K562 (cell line): ENCODE results near the gene TMED4. TPM values are rescaled to one million over a fixed set of nuclear protein-coding genes. Genes with fewer than 3 reads are reported as not detected.

ENCODE experiments used
- FOXA3 ChIP-seq, 2 experiments: fragments of 450-650 bp in 1 of 2; sonication (generic) in 1 of 2; formaldehyde crosslinking; IDR thresholded peaks in 1 of 2; conservative IDR thresholded peaks in 1 of 2; 2 replicates each; pipeline versions ENCODE4 v1.4.0 to v1.8.0; 2020 to 2022; ENCODE audit warnings: mild to moderate bottlenecking in 2 of 2, missing genetic modification reagents in 1 of 2
- FOXP4 ChIP-seq: sonication (generic); formaldehyde crosslinking; IDR thresholded peaks from 2 replicates; pipeline ENCODE4 v1.8.0; 2022; ENCODE audit warnings: mild to moderate bottlenecking, missing genetic modification reagents, borderline replicate concordance
- KDM1A ChIP-seq, 2 experiments: fragments of 450-650 bp; IDR thresholded peaks; 2 replicates each; pipeline ENCODE4 v1.6.1; 2016; ENCODE audit warnings: mild to moderate bottlenecking in 2 of 2
- POLR2B ChIP-seq: fragments of 450-650 bp; IDR thresholded peaks from 2 replicates; pipeline ENCODE4 v1.6.1; 2018; ENCODE audit warnings: low read depth; ENCODE audit not compliant: partially characterized antibody
- POLR2H ChIP-seq: IDR thresholded peaks from 2 replicates; pipeline ENCODE4 v1.6.1; 2016; ENCODE audit warnings: missing genetic modification characterization, low read depth, mild to moderate bottlenecking, control low read depth, missing compliant biosample characterization, moderate library complexity
- RB1 ChIP-seq: fragments of 450-650 bp; IDR thresholded peaks from 2 replicates; pipeline ENCODE4 v1.6.1; 2017; ENCODE audit warnings: low read depth, mild to moderate bottlenecking
- REST ChIP-seq, 2 experiments: fragments of 450-650 bp; formaldehyde crosslinking in 1 of 2; IDR thresholded peaks; 2 replicates each; pipeline versions ENCODE4 v1.4.0 to v1.6.1; 2014 to 2020; ENCODE audit warnings: mild to moderate bottlenecking in 2 of 2, borderline replicate concordance in 1 of 2, low read depth in 1 of 2
- XRCC4 ChIP-seq: IDR thresholded peaks from one replicate; pipeline ENCODE4 v1.6.1; 2011; ENCODE audit not compliant: insufficient read depth, insufficient read length; ENCODE audit errors: extremely low read depth
- ZMIZ1 ChIP-seq, 2 experiments: fragments of 150-350 bp in 1 of 2; IDR thresholded peaks; 2 replicates each; pipeline ENCODE4 v1.6.1; 2012 to 2016; ENCODE audit warnings: low read depth in 2 of 2, low read length in 2 of 2, mild to moderate bottlenecking in 1 of 2, moderate library complexity in 1 of 2
- polyA plus RNA-seq, 8 experiments: library from polyadenylated mRNA; depleted of rRNA in 4 of 8; stranded (reverse) in 5 of 8; unstranded in 3 of 8; fragments of >200 nt; fragmentation: Nextera tagmentation in 2 of 8; fragmentation: Illumina TruSeq in 1 of 8; extraction: Ambion mirVana in 2 of 8; extraction: Trizol in 1 of 8; gene quantifications; 2 replicates each; pipeline versions ENCODE4 v1.2.1 to v1.2.3, GENCODE V29; 2011 to 2014; ENCODE audit warnings: inconsistent platforms in 1 of 8, missing spikeins in 1 of 8
- total RNA-seq, 7 experiments: library from RNA; depleted of rRNA in 6 of 7; stranded (reverse); fragments of >200 nt in 6 of 7; fragmentation: Illumina TruSeq in 2 of 7; extraction: Trizol in 2 of 7; gene quantifications; 2 replicates each; pipeline versions ENCODE4 v1.2.1 to v1.2.3, GENCODE V29; 2011 to 2021; ENCODE audit warnings: low replicate concordance in 1 of 7

Gene TMED4
- total and polyA plus RNA-seq, 9 of the 15 experiments (the other 6 are each of a cell fraction or from before 2014, with no cell fraction given), result 20.3 to 64.0 (median 42.1) TPM

- TF ChIP-seq REST (IDR thresholded peaks at IDR 0.05; ENCODE audit: borderline replicate concordance) (no peak), REST (CRISPR knock-in tag; IDR thresholded peaks at IDR 0.05; ENCODE audit: low read depth) (no peak), ZMIZ1 (IDR thresholded peaks at IDR 0.05; ENCODE audit: low read depth in 2 of 2, low read length in 2 of 2) (no peak), FOXP4 (CRISPR knock-in tag) (peak; percentile 41; the same call in 1 of the 2 replicates), RB1 (no peak), POLR2H (tag) (no peak), XRCC4 (no peak), FOXA3 (CRISPR knock-in tag; conservative IDR thresholded peaks at IDR 0.05 in 1 of 2, IDR thresholded peaks at IDR 0.05 in 1 of 2) (no peak), KDM1A (IDR thresholded peaks at IDR 0.05) (no peak), POLR2B (no peak)
These were observed 819 bp downstream of the TMED4 start (continued) for GRCh38 chr7:44580945-44581878.
